HEK293 (cell line): ENCODE measurements around the gene FIG4.
"Not testable (repeated sequence)": the region's sequence is repeated elsewhere in the genome, so short reads cannot be mapped to it uniquely, and the experiment has no call there.

Experiments
- CTCF ChIA-PET: fragments of 350-600 bp; formaldehyde crosslinking; extraction: SDS; loops from one replicate; lab custom pipeline; 2021; ENCODE audit warnings: antibody characterized with exemption; lab: Yijun Ruan, JAX
- POLR2A ChIA-PET: fragments of 300-600 bp; formaldehyde crosslinking; extraction: SDS; loops from one replicate; lab custom pipeline; 2020; ENCODE audit warnings: antibody characterized with exemption, inconsistent platforms; lab: Yijun Ruan, JAX
- H3K27ac ChIP-seq: fragments of 200-500 bp; sonication (Bioruptor generic); 2 replicates; pipeline ENCODE4 v1.5.1; 2014; ENCODE audit warnings: low read depth, low read length, control low read depth, inconsistent platforms; ENCODE audit errors: extremely low read depth
- H3K36me3 ChIP-seq, 2 experiments: fragments of 200-500 bp in 1 of 2; sonication (Bioruptor generic) in 1 of 2; 1 replicate in 1 of 2; 2 replicates in 1 of 2; pipeline ENCODE4 v1.5.1; 2014 to 2017; ENCODE audit warnings: inconsistent platforms in 2 of 2, low read length in 2 of 2; ENCODE audit not compliant: control insufficient read depth in 2 of 2, insufficient read depth in 1 of 2
- H3K4me1 ChIP-seq: fragments of 200-500 bp; sonication (Bioruptor generic); 2 replicates; pipeline ENCODE4 v1.5.1; 2014; ENCODE audit warnings: mild to moderate bottlenecking, low read length, inconsistent platforms; ENCODE audit not compliant: control insufficient read depth, insufficient read depth
- H3K4me3 ChIP-seq: 2 replicates; pipeline ENCODE4 v1.5.1; 2011; ENCODE audit warnings: low read depth, mild to moderate bottlenecking, control low read depth, low read length, moderate library complexity
- H3K9me3 ChIP-seq: fragments of 200-500 bp; sonication (Bioruptor generic); 2 replicates; pipeline ENCODE4 v1.5.1; 2014; ENCODE audit warnings: low read depth, low read length, inconsistent platforms; ENCODE audit not compliant: control insufficient read depth, insufficient read depth
- SCRT1 ChIP-seq: fragments of 450-650 bp; formaldehyde crosslinking; IDR thresholded peaks from 2 replicates; pipeline ENCODE4 v1.5.1; 2016; ENCODE audit warnings: missing biosample characterization, missing genetic modification characterization, borderline replicate concordance
- ZNF146 ChIP-seq: fragments of 450-650 bp; formaldehyde crosslinking; IDR thresholded peaks from 2 replicates; pipeline ENCODE4 v1.5.1; 2016; ENCODE audit warnings: missing biosample characterization, missing genetic modification characterization
- ZNF280D ChIP-seq: fragments of 450-650 bp; formaldehyde crosslinking; IDR thresholded peaks from 2 replicates; pipeline ENCODE4 v1.5.1; 2016; ENCODE audit warnings: missing biosample characterization, missing genetic modification characterization
- ZNF426 ChIP-seq: fragments of 450-650 bp; formaldehyde crosslinking; IDR thresholded peaks from 2 replicates; pipeline ENCODE4 v1.5.1; 2017; ENCODE audit warnings: missing biosample characterization, missing genetic modification characterization, mild to moderate bottlenecking, inconsistent platforms, moderate library complexity
- ZNF501 ChIP-seq: fragments of 450-650 bp; formaldehyde crosslinking; IDR thresholded peaks from 2 replicates; pipeline ENCODE4 v1.5.1; 2016; ENCODE audit warnings: missing biosample characterization, missing genetic modification characterization
- ZNF510 ChIP-seq: fragments of 450-650 bp; formaldehyde crosslinking; IDR thresholded peaks from 2 replicates; pipeline ENCODE4 v1.5.1; 2018; ENCODE audit warnings: mild to moderate bottlenecking, missing genetic modification characterization, missing biosample characterization; ENCODE audit not compliant: insufficient replicate concordance
- ZNF544 ChIP-seq: fragments of 450-650 bp; formaldehyde crosslinking; IDR thresholded peaks from 2 replicates; pipeline ENCODE4 v1.5.0; 2017; ENCODE audit warnings: missing biosample characterization, missing genetic modification characterization
- ZNF677 ChIP-seq: fragments of 450-650 bp; IDR thresholded peaks from 2 replicates; pipeline ENCODE4 v1.5.0; 2018; ENCODE audit warnings: missing biosample characterization, mild to moderate bottlenecking, missing genetic modification characterization, moderate library complexity
- ZNF768 ChIP-seq: fragments of 450-650 bp; formaldehyde crosslinking; IDR thresholded peaks from 2 replicates; pipeline ENCODE4 v1.5.1; 2018; ENCODE audit warnings: missing biosample characterization, mild to moderate bottlenecking, missing genetic modification characterization
- ZXDB ChIP-seq: fragments of 450-650 bp; formaldehyde crosslinking; IDR thresholded peaks from 2 replicates; pipeline ENCODE4 v1.5.1; 2016; ENCODE audit warnings: missing biosample characterization, missing genetic modification characterization
- TF ChIP-seq, protein P1 (sequence below): fragments of 450-650 bp; formaldehyde crosslinking; IDR thresholded peaks from 2 replicates; pipeline ENCODE4 v1.5.1; 2016; ENCODE audit warnings: missing biosample characterization, missing genetic modification characterization

The FIG4 gene

DNA sequence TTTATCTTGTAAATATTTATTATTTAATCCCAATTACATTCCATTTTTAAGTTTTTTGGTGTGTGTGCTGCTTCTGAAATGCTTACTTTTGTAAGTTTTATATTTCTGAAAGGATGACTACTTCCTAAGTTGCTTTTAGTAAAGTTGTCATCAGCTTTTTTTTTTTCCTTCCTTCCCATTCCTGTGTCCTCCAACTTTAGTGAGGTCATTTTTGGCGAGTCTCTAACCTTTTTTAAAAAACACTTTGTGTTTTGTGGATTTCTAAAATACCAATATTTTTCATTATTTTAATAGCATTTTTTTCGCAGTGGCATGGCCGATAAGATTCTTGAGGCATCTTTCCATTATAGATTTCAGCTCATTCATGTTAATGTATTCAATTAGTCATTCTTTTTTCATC, 30.9 kb downstream of the FIG4 start (continued):
- no peak for TF ChIP-seq ZNF426
- TF ChIP-seq, all 188 proteins: peak for 0

DNA sequence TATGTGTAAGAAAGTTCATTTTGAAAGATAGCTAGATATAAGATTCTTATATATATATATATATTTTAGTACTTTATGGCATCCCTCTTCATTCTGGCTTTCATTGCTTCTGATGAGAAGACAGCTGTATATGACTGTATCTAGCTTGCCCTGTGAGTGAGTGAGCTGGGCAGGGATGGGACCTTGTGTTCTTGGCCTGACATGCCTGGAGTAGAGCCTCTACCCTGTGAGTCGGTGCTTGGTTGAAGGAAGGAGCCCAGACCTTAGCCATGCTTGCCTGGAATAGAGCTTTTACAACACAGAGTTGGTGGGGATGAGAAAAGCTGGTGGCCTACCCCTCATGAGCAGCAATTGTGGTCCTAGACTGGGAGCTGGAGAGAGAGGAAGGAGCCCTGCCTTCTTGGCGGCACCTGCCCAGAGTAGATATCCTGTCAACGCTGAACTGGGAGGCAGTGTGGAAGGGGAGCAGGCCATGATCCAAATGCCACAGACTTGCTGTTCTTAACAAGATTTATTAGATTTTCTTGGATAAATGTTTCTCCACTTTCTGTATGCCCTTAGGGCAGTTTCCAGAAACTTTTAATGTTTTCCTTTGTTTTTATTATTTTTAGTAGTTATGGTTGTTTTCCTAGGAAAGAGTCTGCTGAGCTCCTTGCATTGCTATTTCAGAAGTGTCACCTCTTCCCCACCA, 31.6 kb downstream of the FIG4 start:
- peak; percentile 76 for TF ChIP-seq ZNF677 (tag by site-specific recombination)
- TF ChIP-seq ZNF501 (tag by site-specific recombination), result no peak
- CTCF ChIA-PET, result interaction anchor here (0.6 to 1.4 kb wide), 7 partner anchors 18 to 331 kb away, joined by 3 to 6 read pairs (median 3); no protein-coding TSS in a partner anchor
- Histone ChIP-seq H3K4me1 (no peaks in the 10 kb centered on the region), H3K36me3 (peaks cover 0 to 3% of the 10 kb centered on the region in 2 experiments; a peak in 2 of 3 replicates), H3K9me3 (no peaks in the 10 kb centered on the region), H3K4me3 (no peak overlapping the region), H3K27ac (no peak overlapping the region)
- POLR2A ChIA-PET, result interaction anchor here (0.5 kb wide), 1 partner anchor 457 kb away, joined by 4 read pairs; no protein-coding TSS in a partner anchor

DNA sequence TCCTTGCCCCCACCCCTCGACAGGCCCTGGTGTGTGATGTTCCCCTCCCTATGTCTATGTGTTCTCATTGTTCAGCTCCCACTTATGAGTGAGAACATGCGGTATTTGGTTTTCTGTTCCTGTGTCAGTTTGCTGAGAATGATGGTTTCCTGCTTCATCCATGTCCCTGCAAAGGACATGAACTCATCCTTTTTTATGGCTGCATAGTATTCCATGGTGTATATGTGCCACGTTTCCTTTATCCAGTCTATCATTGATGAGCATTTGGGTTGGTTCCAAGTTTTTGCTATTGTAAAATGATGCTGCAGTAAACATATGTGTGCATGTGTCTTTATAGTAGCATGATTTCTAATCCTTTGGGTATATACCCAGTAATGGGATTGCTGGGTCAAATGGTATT, 34.2 kb downstream of the FIG4 start:
- H3K9me3 ChIP-seq, H3K36me3 ChIP-seq, POLR2A ChIA-PET, H3K4me1 ChIP-seq, H3K4me3 ChIP-seq, H3K27ac ChIP-seq: not testable (repeated sequence)
- TF ChIP-seq ZNF280D (tag by site-specific recombination) (peak; percentile 60; the same call in 1 of the 2 replicates), ZNF146 (tag by site-specific recombination) (peak; percentile 89; the same call in 1 of the 2 replicates)
- CTCF ChIA-PET, result interaction anchor here (0.7 kb wide), 1 partner anchor 366 kb away, joined by 3 read pairs; no protein-coding TSS in a partner anchor

GRCh38 chr6:109736273-109737025, 45.4 kb downstream of the FIG4 start:
- Histone ChIP-seq H3K27ac (no peak overlapping the region), H3K9me3 (no peaks in the 10 kb centered on the region), H3K4me1 (no peaks in the 10 kb centered on the region), H3K4me3 (no peak overlapping the region), H3K36me3 (peaks cover 0 to 30% of the 10 kb centered on the region in 2 experiments; a peak in 1 of 3 replicates)
- ChIA-PET POLR2A (no interaction called here), CTCF (interaction anchor here (1.7 kb wide), 1 partner anchor 303 kb away, joined by 4 read pairs; no protein-coding TSS in a partner anchor)
- TF ChIP-seq, protein P1, sequence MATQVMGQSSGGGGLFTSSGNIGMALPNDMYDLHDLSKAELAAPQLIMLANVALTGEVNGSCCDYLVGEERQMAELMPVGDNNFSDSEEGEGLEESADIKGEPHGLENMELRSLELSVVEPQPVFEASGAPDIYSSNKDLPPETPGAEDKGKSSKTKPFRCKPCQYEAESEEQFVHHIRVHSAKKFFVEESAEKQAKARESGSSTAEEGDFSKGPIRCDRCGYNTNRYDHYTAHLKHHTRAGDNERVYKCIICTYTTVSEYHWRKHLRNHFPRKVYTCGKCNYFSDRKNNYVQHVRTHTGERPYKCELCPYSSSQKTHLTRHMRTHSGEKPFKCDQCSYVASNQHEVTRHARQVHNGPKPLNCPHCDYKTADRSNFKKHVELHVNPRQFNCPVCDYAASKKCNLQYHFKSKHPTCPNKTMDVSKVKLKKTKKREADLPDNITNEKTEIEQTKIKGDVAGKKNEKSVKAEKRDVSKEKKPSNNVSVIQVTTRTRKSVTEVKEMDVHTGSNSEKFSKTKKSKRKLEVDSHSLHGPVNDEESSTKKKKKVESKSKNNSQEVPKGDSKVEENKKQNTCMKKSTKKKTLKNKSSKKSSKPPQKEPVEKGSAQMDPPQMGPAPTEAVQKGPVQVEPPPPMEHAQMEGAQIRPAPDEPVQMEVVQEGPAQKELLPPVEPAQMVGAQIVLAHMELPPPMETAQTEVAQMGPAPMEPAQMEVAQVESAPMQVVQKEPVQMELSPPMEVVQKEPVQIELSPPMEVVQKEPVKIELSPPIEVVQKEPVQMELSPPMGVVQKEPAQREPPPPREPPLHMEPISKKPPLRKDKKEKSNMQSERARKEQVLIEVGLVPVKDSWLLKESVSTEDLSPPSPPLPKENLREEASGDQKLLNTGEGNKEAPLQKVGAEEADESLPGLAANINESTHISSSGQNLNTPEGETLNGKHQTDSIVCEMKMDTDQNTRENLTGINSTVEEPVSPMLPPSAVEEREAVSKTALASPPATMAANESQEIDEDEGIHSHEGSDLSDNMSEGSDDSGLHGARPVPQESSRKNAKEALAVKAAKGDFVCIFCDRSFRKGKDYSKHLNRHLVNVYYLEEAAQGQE (tag by site-specific recombination), result no peak
- TF ChIP-seq SCRT1 (tag by site-specific recombination), result no peak
- TF ChIP-seq ZXDB (tag by site-specific recombination), result no peak
- TF ChIP-seq ZNF544 (tag by site-specific recombination), result no peak
- TF ChIP-seq ZNF768 (tag by site-specific recombination), result no peak
- TF ChIP-seq ZNF510 (tag by site-specific recombination), result no peak
